WTC11 (cell line): ENCODE measurements around the gene POMT1.

Experiments used
- CREB1 ChIP-seq: sonication (generic); formaldehyde crosslinking; IDR thresholded peaks from 2 replicates; pipeline ENCODE4 v1.8.0; 2023; ENCODE audit warnings: mild to moderate bottlenecking, missing genetic modification reagents
- GABPB1 ChIP-seq: sonication (generic); formaldehyde crosslinking; IDR thresholded peaks from 2 replicates; pipeline ENCODE4 v1.8.1; 2023; ENCODE audit warnings: mild to moderate bottlenecking, missing genetic modification reagents
- NR2C2 ChIP-seq: sonication (generic); formaldehyde crosslinking; IDR thresholded peaks from 2 replicates; pipeline ENCODE4 v1.8.0; 2022; ENCODE audit warnings: mild to moderate bottlenecking, missing genetic modification reagents
- SP1 ChIP-seq: sonication (generic); formaldehyde crosslinking; conservative IDR thresholded peaks from 2 replicates; pipeline ENCODE4 v1.8.1; 2022; ENCODE audit warnings: missing genetic modification reagents
- ZBTB21 ChIP-seq: sonication (generic); formaldehyde crosslinking; IDR thresholded peaks from 2 replicates; pipeline ENCODE4 v1.8.1; 2023; ENCODE audit warnings: mild to moderate bottlenecking, missing genetic modification reagents, borderline replicate concordance
- ZNF232 ChIP-seq: sonication (generic); formaldehyde crosslinking; IDR thresholded peaks from 2 replicates; pipeline ENCODE4 v1.8.0; 2022; ENCODE audit warnings: mild to moderate bottlenecking, missing genetic modification reagents
- ZNF317 ChIP-seq: sonication (generic); formaldehyde crosslinking; IDR thresholded peaks from 2 replicates; pipeline ENCODE4 v1.8.1; 2023; ENCODE audit warnings: low read depth, mild to moderate bottlenecking, moderate library complexity, missing genetic modification reagents, borderline replicate concordance
- TF ChIP-seq, protein P1 (sequence below): fragments of 200-600 bp; IDR thresholded peaks from 2 replicates; pipeline ENCODE4 v1.8.0; 2022; ENCODE audit warnings: antibody characterized with exemption
- TF ChIP-seq, protein P2 (sequence below): sonication (generic); formaldehyde crosslinking; IDR thresholded peaks from 2 replicates; pipeline ENCODE4 v1.8.0; 2023; ENCODE audit warnings: missing genetic modification reagents
- TF ChIP-seq, protein P3 (sequence below): sonication (generic); formaldehyde crosslinking; IDR thresholded peaks from 2 replicates; pipeline ENCODE4 v1.8.0; 2022; ENCODE audit warnings: mild to moderate bottlenecking, missing genetic modification reagents
- TF ChIP-seq, protein P4 (sequence below): sonication (generic); formaldehyde crosslinking; IDR thresholded peaks from 2 replicates; pipeline ENCODE4 v1.8.0; 2022; ENCODE audit warnings: mild to moderate bottlenecking, missing genetic modification reagents
- TF ChIP-seq, protein P5 (sequence below): sonication (generic); formaldehyde crosslinking; IDR thresholded peaks from 2 replicates; pipeline ENCODE4 v1.8.1; 2022; ENCODE audit warnings: mild to moderate bottlenecking, missing genetic modification reagents, moderate library complexity, borderline replicate concordance
- TF ChIP-seq, protein P6 (sequence below): sonication (generic); formaldehyde crosslinking; conservative IDR thresholded peaks from 2 replicates; pipeline ENCODE4 v1.8.1; 2023; ENCODE audit warnings: mild to moderate bottlenecking, low read depth, missing genetic modification reagents, moderate library complexity

DNA sequence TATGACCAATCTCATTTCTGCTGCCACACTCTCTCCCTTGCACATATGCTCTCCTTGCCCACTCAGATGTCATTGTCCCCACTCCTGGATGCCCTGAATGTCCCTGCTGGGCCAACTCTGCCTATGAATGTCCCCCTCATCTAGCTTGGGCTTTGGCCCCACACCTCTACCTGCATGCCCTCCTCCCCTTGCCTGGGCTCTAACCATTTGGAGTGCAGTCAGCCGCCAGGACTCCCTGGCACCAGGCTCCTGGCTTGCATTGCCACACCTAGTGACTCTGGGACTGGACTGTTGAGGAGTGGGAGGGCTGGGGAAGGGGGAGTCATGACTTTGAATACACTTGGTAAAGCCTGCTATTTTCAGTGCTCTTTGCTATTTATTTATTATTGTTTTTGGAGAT, 41.6 kb upstream of the POMT1 start:
- TF ChIP-seq, protein P1, sequence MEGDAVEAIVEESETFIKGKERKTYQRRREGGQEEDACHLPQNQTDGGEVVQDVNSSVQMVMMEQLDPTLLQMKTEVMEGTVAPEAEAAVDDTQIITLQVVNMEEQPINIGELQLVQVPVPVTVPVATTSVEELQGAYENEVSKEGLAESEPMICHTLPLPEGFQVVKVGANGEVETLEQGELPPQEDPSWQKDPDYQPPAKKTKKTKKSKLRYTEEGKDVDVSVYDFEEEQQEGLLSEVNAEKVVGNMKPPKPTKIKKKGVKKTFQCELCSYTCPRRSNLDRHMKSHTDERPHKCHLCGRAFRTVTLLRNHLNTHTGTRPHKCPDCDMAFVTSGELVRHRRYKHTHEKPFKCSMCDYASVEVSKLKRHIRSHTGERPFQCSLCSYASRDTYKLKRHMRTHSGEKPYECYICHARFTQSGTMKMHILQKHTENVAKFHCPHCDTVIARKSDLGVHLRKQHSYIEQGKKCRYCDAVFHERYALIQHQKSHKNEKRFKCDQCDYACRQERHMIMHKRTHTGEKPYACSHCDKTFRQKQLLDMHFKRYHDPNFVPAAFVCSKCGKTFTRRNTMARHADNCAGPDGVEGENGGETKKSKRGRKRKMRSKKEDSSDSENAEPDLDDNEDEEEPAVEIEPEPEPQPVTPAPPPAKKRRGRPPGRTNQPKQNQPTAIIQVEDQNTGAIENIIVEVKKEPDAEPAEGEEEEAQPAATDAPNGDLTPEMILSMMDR = no peak
- TF ChIP-seq, protein P2, sequence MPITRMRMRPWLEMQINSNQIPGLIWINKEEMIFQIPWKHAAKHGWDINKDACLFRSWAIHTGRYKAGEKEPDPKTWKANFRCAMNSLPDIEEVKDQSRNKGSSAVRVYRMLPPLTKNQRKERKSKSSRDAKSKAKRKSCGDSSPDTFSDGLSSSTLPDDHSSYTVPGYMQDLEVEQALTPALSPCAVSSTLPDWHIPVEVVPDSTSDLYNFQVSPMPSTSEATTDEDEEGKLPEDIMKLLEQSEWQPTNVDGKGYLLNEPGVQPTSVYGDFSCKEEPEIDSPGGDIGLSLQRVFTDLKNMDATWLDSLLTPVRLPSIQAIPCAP (CRISPR knock-in tag) = no peak
- TF ChIP-seq ZNF232 (CRISPR knock-in tag) (no peak), SP1 (CRISPR knock-in tag) (no peak), GABPB1 (no peak), ZBTB21 (no peak), CREB1 (CRISPR knock-in tag) (no peak), ZNF317 (CRISPR knock-in tag) (no peak), NR2C2 (CRISPR knock-in tag) (no peak)
- TF ChIP-seq, protein P3, sequence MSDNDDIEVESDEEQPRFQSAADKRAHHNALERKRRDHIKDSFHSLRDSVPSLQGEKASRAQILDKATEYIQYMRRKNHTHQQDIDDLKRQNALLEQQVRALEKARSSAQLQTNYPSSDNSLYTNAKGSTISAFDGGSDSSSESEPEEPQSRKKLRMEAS (CRISPR knock-in tag) = no peak
- TF ChIP-seq, protein P4, sequence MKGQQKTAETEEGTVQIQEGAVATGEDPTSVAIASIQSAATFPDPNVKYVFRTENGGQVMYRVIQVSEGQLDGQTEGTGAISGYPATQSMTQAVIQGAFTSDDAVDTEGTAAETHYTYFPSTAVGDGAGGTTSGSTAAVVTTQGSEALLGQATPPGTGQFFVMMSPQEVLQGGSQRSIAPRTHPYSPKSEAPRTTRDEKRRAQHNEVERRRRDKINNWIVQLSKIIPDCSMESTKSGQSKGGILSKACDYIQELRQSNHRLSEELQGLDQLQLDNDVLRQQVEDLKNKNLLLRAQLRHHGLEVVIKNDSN (CRISPR knock-in tag) = no peak
- TF ChIP-seq, protein P5, sequence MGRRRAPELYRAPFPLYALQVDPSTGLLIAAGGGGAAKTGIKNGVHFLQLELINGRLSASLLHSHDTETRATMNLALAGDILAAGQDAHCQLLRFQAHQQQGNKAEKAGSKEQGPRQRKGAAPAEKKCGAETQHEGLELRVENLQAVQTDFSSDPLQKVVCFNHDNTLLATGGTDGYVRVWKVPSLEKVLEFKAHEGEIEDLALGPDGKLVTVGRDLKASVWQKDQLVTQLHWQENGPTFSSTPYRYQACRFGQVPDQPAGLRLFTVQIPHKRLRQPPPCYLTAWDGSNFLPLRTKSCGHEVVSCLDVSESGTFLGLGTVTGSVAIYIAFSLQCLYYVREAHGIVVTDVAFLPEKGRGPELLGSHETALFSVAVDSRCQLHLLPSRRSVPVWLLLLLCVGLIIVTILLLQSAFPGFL = no peak
- TF ChIP-seq, protein P6, sequence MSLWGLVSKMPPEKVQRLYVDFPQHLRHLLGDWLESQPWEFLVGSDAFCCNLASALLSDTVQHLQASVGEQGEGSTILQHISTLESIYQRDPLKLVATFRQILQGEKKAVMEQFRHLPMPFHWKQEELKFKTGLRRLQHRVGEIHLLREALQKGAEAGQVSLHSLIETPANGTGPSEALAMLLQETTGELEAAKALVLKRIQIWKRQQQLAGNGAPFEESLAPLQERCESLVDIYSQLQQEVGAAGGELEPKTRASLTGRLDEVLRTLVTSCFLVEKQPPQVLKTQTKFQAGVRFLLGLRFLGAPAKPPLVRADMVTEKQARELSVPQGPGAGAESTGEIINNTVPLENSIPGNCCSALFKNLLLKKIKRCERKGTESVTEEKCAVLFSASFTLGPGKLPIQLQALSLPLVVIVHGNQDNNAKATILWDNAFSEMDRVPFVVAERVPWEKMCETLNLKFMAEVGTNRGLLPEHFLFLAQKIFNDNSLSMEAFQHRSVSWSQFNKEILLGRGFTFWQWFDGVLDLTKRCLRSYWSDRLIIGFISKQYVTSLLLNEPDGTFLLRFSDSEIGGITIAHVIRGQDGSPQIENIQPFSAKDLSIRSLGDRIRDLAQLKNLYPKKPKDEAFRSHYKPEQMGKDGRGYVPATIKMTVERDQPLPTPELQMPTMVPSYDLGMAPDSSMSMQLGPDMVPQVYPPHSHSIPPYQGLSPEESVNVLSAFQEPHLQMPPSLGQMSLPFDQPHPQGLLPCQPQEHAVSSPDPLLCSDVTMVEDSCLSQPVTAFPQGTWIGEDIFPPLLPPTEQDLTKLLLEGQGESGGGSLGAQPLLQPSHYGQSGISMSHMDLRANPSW (CRISPR knock-in tag) = no peak
